A549 treated with AZD2906 at 1 μM for 4 hours (cell line): ENCODE measurements around the gene CBS. TPM values are rescaled to one million over a fixed set of nuclear protein-coding genes. Genes with fewer than 3 reads are reported as not detected.

Source experiments
- total RNA-seq: library from RNA; stranded (reverse); fragments of 200-300 nt; extraction: Qiagen RNA extraction; gene quantifications from 5 replicates; pipeline ENCODE4 v1.2.3, GENCODE V29; 2022

Gene CBS
- 11.4 to 13.8 TPM (median 12.0 TPM) in 5 replicates for total RNA-seq

DNA sequence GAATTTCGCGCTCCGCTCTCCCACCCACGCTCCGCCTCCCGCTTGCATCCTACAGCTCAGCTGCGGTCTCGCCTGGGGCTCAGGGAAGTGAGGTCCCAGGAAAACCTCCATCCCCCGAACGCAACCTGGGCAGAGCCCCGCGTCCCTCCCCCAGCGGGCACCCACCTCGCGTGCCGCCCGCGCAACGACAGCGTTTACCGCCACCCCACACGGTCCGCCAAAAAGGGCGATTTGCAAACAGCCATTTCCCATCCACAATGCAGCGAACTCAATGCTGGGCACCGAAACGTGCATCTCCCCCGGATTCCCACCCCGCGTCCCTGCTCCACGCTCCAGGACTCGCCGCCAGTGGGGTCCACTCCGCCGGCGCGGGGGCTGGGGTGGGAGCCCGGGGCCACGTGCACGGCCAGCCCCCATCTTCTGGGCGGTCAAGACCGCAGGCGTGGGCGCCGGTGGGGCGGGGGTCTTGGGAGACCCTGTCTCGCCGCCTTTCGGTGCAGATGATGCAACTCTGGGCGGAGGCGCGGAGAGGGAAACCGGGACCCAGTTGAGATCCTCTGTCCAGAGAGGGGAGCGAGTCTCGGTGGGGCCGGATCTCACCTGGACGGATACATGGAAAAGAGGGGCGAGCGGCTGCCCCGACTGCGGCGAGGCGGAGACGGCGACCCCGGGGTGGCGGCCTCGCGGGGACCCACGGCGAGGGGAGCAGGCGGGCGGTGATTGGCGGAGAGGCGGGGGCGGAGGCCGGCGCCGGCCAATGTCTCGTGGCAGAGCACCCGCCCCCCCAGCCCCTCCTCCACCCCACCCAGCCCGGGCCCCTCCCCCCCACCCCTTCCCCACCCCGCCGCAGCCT, at the start of gene CBS:
Gene CBS, minus strand, starts transcription at position 666 of the 853 bp plus-strand sequence. CDS start 3,642 bp downstream, outside the sequence.

DNA sequence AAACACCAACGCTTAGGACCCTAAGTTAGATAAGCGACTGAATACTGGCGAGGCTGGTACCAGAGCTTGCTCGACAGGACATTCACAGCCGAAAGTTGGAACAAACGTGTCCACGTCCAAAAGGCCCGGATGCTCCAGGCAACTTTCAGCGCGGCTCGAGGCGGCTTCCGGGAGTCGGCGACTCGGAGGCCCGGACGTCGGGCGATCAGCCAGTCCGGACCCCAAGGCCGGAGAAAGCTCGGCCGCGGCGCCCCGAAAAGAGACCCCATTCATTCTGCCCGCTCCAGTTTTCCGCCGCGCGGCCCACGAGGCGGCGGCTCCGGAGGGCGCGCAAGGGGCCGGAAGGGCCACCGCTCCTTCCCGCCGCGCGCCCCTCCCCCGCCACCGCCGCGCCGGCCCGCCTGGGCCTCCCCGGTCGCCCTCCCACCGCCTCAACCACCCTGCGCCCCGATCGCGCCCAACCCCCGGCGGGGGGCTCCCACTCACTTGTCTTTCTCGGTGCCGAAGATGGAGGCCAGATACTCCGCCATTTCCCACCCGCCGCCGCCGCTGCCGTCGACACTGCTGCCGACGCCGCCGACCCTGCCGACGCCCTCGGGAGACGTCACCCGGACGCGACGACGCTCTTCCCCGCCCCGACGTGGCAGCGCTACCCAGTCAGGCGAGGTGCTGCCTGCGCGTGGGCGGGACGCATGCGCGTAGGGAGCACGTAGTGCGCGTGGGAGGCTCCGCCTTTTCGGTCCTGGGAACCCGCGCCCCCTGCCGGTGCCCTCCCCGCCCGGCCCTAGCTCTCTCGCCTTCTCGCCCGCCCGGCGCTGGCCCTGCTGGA, 31.5 kb upstream of the CBS start, which contains the start of gene U2AF1:
Gene U2AF1, minus strand, starts transcription at position 606 of the 829 bp plus-strand sequence. Its CDS starts 76 bp downstream, at position 530.

Other genes starting within 250 kb of the CBS start
- 22.5 to 29.8 TPM (median 29.1 TPM) in 5 replicates for gene WDR4, start 196.3 kb downstream of the CBS start, total RNA-seq
- 18.6 to 21.5 TPM (median 19.0 TPM) in 5 replicates for gene NDUFV3, start 182.5 kb downstream of the CBS start, total RNA-seq
- gene ERVH48-1, start 150.2 kb downstream of the CBS start, total RNA-seq = 0.05 TPM in 4 of 5 replicates, not detected in the other
- gene PKNOX1, start 101.3 kb downstream of the CBS start, total RNA-seq = 4.6 to 6.5 TPM (median 6.2 TPM) in 5 replicates
- gene U2AF1, start 31.7 kb upstream of the CBS start, total RNA-seq = 49.0 to 62.4 TPM (median 56.7 TPM) in 5 replicates
- gene CRYAA, start 93.2 kb upstream of the CBS start, total RNA-seq = 0.13 to 0.16 TPM in 2 of 5 replicates, not detected in the others